Measurements from ENCODE around the gene MBD3.

MBD3 gene

DNA sequence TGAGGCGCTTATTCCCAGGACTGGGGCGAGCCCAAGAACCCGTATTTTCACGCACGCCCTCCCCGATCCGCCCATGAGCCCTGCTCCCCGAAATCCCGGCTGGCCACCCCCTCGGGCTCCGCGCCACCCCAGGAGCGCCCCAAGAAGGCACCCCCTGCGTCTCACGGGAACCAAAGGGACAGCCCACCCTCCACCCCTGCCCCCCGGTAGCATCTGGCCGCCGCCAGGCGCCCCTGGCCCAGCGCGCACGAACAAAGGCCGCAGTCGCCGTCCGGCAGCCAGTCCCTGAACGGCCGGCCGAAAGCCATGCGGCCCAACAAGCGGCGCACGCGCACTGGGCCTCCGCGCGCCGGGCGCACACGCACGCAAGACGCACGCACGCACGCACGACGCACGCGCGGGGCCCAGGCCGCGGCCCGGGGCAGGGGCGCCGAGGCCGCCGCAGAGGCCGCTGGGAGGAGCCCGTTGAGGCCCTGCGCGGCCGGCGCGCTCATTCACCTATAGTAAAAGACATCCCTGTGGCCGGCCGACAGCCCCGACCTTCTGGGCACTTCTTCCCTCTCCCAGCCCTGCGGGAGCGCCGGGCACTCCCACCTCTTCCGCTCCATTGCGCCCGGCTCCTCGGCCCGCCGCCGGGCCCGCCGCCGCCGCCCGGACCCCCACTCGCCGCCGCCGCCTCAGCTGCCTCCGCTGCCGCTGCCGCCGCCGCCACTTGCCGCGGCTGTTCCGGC is 476 bp downstream of the MBD3 start:
- H3K36me3 ChIP-seq (ENCODE audit: control insufficient read depth in 2 of 2, insufficient read depth in 1 of 2, low read length in 2 of 2) = peaks cover 16 to 28% of the 10 kb centered on the region in 2 experiments; a peak in 2 of 3 replicates
- no peaks in the 10 kb centered on the region for H3K4me1 ChIP-seq (ENCODE audit: control insufficient read depth, insufficient read depth, low read length)
- CTCF ChIA-PET = interaction anchor here (0.5 to 1.3 kb wide), 3 partner anchors 32 to 90 kb away, joined by 3 to 6 read pairs (median 5); no protein-coding TSS in a partner anchor
- H3K27ac ChIP-seq (ENCODE audit: extremely low read depth, low read depth, low read length) = peak overlapping the region; percentile 100
- H3K9me3 ChIP-seq (ENCODE audit: control insufficient read depth, insufficient read depth, low read depth, low read length) = no peaks in the 10 kb centered on the region
- POLR2A ChIA-PET = interaction anchor here (0.8 to 2.8 kb wide), 11 partner anchors 8 to 234 kb away, joined by 3 to 27 read pairs (median 4); partner anchors contain the start of gene UQCR11
- peak overlapping the region; percentile 84 for H3K4me3 ChIP-seq (ENCODE audit: low read depth, low read length)
- TF ChIP-seq ZNF214 (tag by site-specific recombination; IDR thresholded peaks at IDR 0.05; ENCODE audit: borderline replicate concordance) (no peak), ZNF571 (tag by site-specific recombination; IDR thresholded peaks at IDR 0.05) (no peak), ZNF416 (tag by site-specific recombination; IDR thresholded peaks at IDR 0.05) (no peak), REST (tag by site-specific recombination; IDR thresholded peaks at IDR 0.05) (0 out of 2 replicates have a peak, but pooled peaks have one; percentile 14), ZNF140 (tag by site-specific recombination; IDR thresholded peaks at IDR 0.05) (no peak), ZNF155 (tag by site-specific recombination; IDR thresholded peaks at IDR 0.05) (no peak), ZNF658 (tag by site-specific recombination; IDR thresholded peaks at IDR 0.05) (no peak), ZNF211 (tag by site-specific recombination; IDR thresholded peaks at IDR 0.05; ENCODE audit: low read depth) (no peak), ZBTB8A (tag by site-specific recombination; IDR thresholded peaks at IDR 0.05) (peak; percentile 77), ZSCAN16 (tag by site-specific recombination; IDR thresholded peaks at IDR 0.05) (0 out of 2 replicates have a peak, but pooled peaks have one; percentile 11), ZEB2 (tag by site-specific recombination; IDR thresholded peaks at IDR 0.05) (no peak), ZNF202 (tag by site-specific recombination; IDR thresholded peaks at IDR 0.05; ENCODE audit: borderline replicate concordance) (no peak), ZBTB48 (tag by site-specific recombination; IDR thresholded peaks at IDR 0.05) (peak; percentile 38; the same call in 1 of the 2 replicates), PRDM4 (tag by site-specific recombination; IDR thresholded peaks at IDR 0.05) (no peak), GLI2 (tag by site-specific recombination; IDR thresholded peaks at IDR 0.05; ENCODE audit: borderline replicate concordance, low read depth) (no peak), ZNF223 (tag by site-specific recombination; IDR thresholded peaks at IDR 0.05) (no peak), HOXA7 (CRISPR knock-in tag; IDR thresholded peaks at IDR 0.05; ENCODE audit: borderline replicate concordance) (no peak), ZNF391 (tag by site-specific recombination; IDR thresholded peaks at IDR 0.05; ENCODE audit: borderline replicate concordance, low read depth) (no peak), ZNF133 (tag by site-specific recombination; IDR thresholded peaks at IDR 0.05) (no peak), ZNF670 (tag by site-specific recombination; IDR thresholded peaks at IDR 0.05; ENCODE audit: low read depth) (no peak), OSR2 (tag by site-specific recombination; IDR thresholded peaks at IDR 0.05) (no peak), ZXDB (tag by site-specific recombination; IDR thresholded peaks at IDR 0.05) (peak; percentile 60; the same call in 1 of the 2 replicates), ZBTB6 (tag by site-specific recombination; IDR thresholded peaks at IDR 0.05) (no peak), BCL11A (tag by site-specific recombination; IDR thresholded peaks at IDR 0.05; ENCODE audit: low read depth) (no peak), ZNF24 (tag by site-specific recombination; IDR thresholded peaks at IDR 0.05) (no peak), TRIM28 (IDR thresholded peaks at IDR 0.05; ENCODE audit: borderline replicate concordance, low read length) (no peak)
- TF ChIP-seq, protein P1, sequence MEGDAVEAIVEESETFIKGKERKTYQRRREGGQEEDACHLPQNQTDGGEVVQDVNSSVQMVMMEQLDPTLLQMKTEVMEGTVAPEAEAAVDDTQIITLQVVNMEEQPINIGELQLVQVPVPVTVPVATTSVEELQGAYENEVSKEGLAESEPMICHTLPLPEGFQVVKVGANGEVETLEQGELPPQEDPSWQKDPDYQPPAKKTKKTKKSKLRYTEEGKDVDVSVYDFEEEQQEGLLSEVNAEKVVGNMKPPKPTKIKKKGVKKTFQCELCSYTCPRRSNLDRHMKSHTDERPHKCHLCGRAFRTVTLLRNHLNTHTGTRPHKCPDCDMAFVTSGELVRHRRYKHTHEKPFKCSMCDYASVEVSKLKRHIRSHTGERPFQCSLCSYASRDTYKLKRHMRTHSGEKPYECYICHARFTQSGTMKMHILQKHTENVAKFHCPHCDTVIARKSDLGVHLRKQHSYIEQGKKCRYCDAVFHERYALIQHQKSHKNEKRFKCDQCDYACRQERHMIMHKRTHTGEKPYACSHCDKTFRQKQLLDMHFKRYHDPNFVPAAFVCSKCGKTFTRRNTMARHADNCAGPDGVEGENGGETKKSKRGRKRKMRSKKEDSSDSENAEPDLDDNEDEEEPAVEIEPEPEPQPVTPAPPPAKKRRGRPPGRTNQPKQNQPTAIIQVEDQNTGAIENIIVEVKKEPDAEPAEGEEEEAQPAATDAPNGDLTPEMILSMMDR (tag by site-specific recombination; IDR thresholded peaks at IDR 0.05) = no peak
- TF ChIP-seq, protein P2, sequence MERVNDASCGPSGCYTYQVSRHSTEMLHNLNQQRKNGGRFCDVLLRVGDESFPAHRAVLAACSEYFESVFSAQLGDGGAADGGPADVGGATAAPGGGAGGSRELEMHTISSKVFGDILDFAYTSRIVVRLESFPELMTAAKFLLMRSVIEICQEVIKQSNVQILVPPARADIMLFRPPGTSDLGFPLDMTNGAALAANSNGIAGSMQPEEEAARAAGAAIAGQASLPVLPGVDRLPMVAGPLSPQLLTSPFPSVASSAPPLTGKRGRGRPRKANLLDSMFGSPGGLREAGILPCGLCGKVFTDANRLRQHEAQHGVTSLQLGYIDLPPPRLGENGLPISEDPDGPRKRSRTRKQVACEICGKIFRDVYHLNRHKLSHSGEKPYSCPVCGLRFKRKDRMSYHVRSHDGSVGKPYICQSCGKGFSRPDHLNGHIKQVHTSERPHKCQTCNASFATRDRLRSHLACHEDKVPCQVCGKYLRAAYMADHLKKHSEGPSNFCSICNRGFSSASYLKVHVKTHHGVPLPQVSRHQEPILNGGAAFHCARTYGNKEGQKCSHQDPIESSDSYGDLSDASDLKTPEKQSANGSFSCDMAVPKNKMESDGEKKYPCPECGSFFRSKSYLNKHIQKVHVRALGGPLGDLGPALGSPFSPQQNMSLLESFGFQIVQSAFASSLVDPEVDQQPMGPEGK (tag by site-specific recombination; IDR thresholded peaks at IDR 0.05) = no peak

Data from HEK293 (cell line).